ENCODE data around the gene LSAMP. TPM values are rescaled to one million over a fixed set of nuclear protein-coding genes. Genes with fewer than 3 reads are reported as not detected.

The LSAMP gene
- polyA plus RNA-seq, 3 donors = not detected

GRCh38 chr3:116339441-116340028 lies 105.8 kb downstream of the LSAMP start:
- Histone ChIP-seq H3K36me3 (replicated peaks in 1 of 2; ENCODE audit: control insufficient read depth in 1 of 2, insufficient read depth in 2 of 2, low read length in 2 of 2) (no peaks in the 10 kb centered on the region), H3K9ac (ENCODE audit: insufficient read depth, low read length, poor library complexity, severe bottlenecking) (no peak overlapping the region), H3K4me2 (replicated peaks; ENCODE audit: extremely low read depth, low read length, poor library complexity, severe bottlenecking) (no peak overlapping the region), H3K9me3 (replicated peaks in 1 of 2; ENCODE audit: control insufficient read depth in 1 of 2, insufficient read depth in 1 of 2, low read length in 2 of 2) (no peaks in the 10 kb centered on the region), H3K4me1 (ENCODE audit: control insufficient read depth in 1 of 2, insufficient read depth in 2 of 2, low read length in 2 of 2) (no peaks in the 10 kb centered on the region), H2AFZ (ENCODE audit: insufficient read depth, low read depth, low read length, poor library complexity, severe bottlenecking) (no peak overlapping the region), H3K27ac (ENCODE audit: low read depth in 1 of 2, low read length in 2 of 2) (no peak overlapping the region), H4K20me1 (ENCODE audit: insufficient read depth, low read length) (no peaks in the 10 kb centered on the region), H3K79me2 (ENCODE audit: insufficient read depth, low read length) (no peaks in the 10 kb centered on the region), H3K27me3 (ENCODE audit: control insufficient read depth in 2 of 2, insufficient read depth in 2 of 2, low read length in 2 of 2) (no peaks in the 10 kb centered on the region), H3K4me3 (replicated peaks in 1 of 3; ENCODE audit: low read depth in 2 of 3, low read length in 3 of 3) (no peak overlapping the region)
- TF ChIP-seq CTCF (IDR thresholded peaks at IDR 0.05) = no peak
- H3K27ac Mint-ChIP-seq = no peak overlapping the region
- H3K27me3 Mint-ChIP-seq (ENCODE audit: low read depth in 3 of 3) = no peaks in the 10 kb centered on the region
- DNase-seq = no peak
- WGBS (ENCODE audit: insufficient coverage) = 64% methylated on average over 1 of the region's 4 CpGs
- H3K36me3 Mint-ChIP-seq = no peaks in the 10 kb centered on the region
- intact Hi-C loops (cut with micrococcal nuclease) = no loop called here
- no peak overlapping the region for H3K4me3 Mint-ChIP-seq
- H3K9me3 Mint-ChIP-seq = peaks cover 0 to 6% (median 0%) of the 10 kb centered on the region in 7 donors
- H3K4me1 Mint-ChIP-seq = no peaks in the 10 kb centered on the region

GRCh38 chr3:116338713-116339112 lies 106.6 kb downstream of the LSAMP start:
- Histone ChIP-seq H3K9ac (ENCODE audit: insufficient read depth, low read length, poor library complexity, severe bottlenecking) (no peak overlapping the region), H3K4me2 (replicated peaks; ENCODE audit: extremely low read depth, low read length, poor library complexity, severe bottlenecking) (no peak overlapping the region), H3K4me1 (ENCODE audit: control insufficient read depth in 1 of 2, insufficient read depth in 2 of 2, low read length in 2 of 2) (no peaks in the 10 kb centered on the region), H4K20me1 (ENCODE audit: insufficient read depth, low read length) (no peaks in the 10 kb centered on the region), H2AFZ (ENCODE audit: insufficient read depth, low read depth, low read length, poor library complexity, severe bottlenecking) (no peak overlapping the region), H3K27ac (ENCODE audit: low read depth in 1 of 2, low read length in 2 of 2) (no peak overlapping the region), H3K27me3 (ENCODE audit: control insufficient read depth in 2 of 2, insufficient read depth in 2 of 2, low read length in 2 of 2) (no peaks in the 10 kb centered on the region), H3K36me3 (replicated peaks in 1 of 2; ENCODE audit: control insufficient read depth in 1 of 2, insufficient read depth in 2 of 2, low read length in 2 of 2) (no peaks in the 10 kb centered on the region), H3K4me3 (replicated peaks in 1 of 3; ENCODE audit: low read depth in 2 of 3, low read length in 3 of 3) (no peak overlapping the region), H3K79me2 (ENCODE audit: insufficient read depth, low read length) (no peaks in the 10 kb centered on the region), H3K9me3 (replicated peaks in 1 of 2; ENCODE audit: control insufficient read depth in 1 of 2, insufficient read depth in 1 of 2, low read length in 2 of 2) (no peaks in the 10 kb centered on the region)
- no peak for TF ChIP-seq CTCF (IDR thresholded peaks at IDR 0.05)
- 21% methylated on average over 2 of the region's 3 CpGs for WGBS (ENCODE audit: insufficient coverage)
- Mint-ChIP-seq H3K4me3 (no peak overlapping the region), H3K9me3 (peaks cover 0 to 6% (median 2%) of the 10 kb centered on the region in 7 donors), H3K4me1 (no peaks in the 10 kb centered on the region), H3K36me3 (no peaks in the 10 kb centered on the region), H3K27me3 (ENCODE audit: low read depth in 3 of 3) (no peaks in the 10 kb centered on the region), H3K27ac (no peak overlapping the region)
- intact Hi-C loops (cut with micrococcal nuclease) = no loop called here
- no peak for DNase-seq
